ENCODE results near the gene ENC1.

The ENC1 gene

GRCh38 chr5:74629326-74629725 lies 11.2 kb downstream of the ENC1 start:
- H3K79me1 ChIP-seq (replicated peaks; ENCODE audit: low read length, poor library complexity, severe bottlenecking) = peaks cover 13% of the 10 kb centered on the region
- DNase-seq = no peak
- H3K23ac ChIP-seq (ENCODE audit: low read length in 2 of 2) = no peak overlapping the region
- no peak overlapping the region for H2BK15ac ChIP-seq (ENCODE audit: low read depth, poor library complexity, severe bottlenecking)
- no peak overlapping the region for H3K14ac ChIP-seq (ENCODE audit: low read length in 2 of 2)
- no peak overlapping the region for H3K4ac ChIP-seq (ENCODE audit: low read depth in 1 of 2, low read length in 2 of 2)
- WGBS = 84% methylated on average over 4 of the region's 4 CpGs
- no peak overlapping the region for H2AFZ ChIP-seq (ENCODE audit: low read depth, low read length)
- H3K27ac ChIP-seq (ENCODE audit: low read length, poor library complexity, severe bottlenecking) = no peak overlapping the region
- H3K18ac ChIP-seq (ENCODE audit: low read depth in 1 of 2, low read length in 2 of 2) = no peak overlapping the region
- H2AK5ac ChIP-seq (ENCODE audit: low read length, severe bottlenecking) = no peak overlapping the region
- H3K27me3 ChIP-seq (ENCODE audit: control insufficient read depth in 1 of 2, insufficient read depth in 1 of 2, low read length in 2 of 2) = no peaks in the 10 kb centered on the region
- peaks cover 10% of the 10 kb centered on the region for H3K4me1 ChIP-seq (ENCODE audit: control insufficient read depth, insufficient read depth, low read depth, low read length)
- H2BK5ac ChIP-seq (ENCODE audit: low read depth, low read length, poor library complexity, severe bottlenecking) = no peak overlapping the region
- peaks cover 11 to 38% of the 10 kb centered on the region in 2 experiments for H3K36me3 ChIP-seq (ENCODE audit: control insufficient read depth in 1 of 2, insufficient read depth in 2 of 2, low read depth in 1 of 2, low read length in 2 of 2)
- H3K4me2 ChIP-seq (ENCODE audit: low read length, poor library complexity, severe bottlenecking) = no peak overlapping the region
- no peak overlapping the region for H4K91ac ChIP-seq (ENCODE audit: low read length)
- H2BK120ac ChIP-seq (ENCODE audit: low read depth, low read length) = no peak overlapping the region
- H3K4me3 ChIP-seq (ENCODE audit: insufficient read depth in 1 of 2, low read depth in 1 of 2, low read length in 2 of 2) = no peak overlapping the region
- no peak overlapping the region for H3K9ac ChIP-seq (ENCODE audit: low read length)
- H3K9me3 ChIP-seq (ENCODE audit: control insufficient read depth, low read length) = no peaks in the 10 kb centered on the region
- no peak overlapping the region for H4K8ac ChIP-seq (ENCODE audit: low read length)
- no peak overlapping the region for H2BK12ac ChIP-seq (ENCODE audit: low read length in 2 of 2)

- H3K79me1 ChIP-seq (replicated peaks; ENCODE audit: low read length, poor library complexity, severe bottlenecking) = peaks cover 13% of the 10 kb centered on the region
- H3K36me3 ChIP-seq (ENCODE audit: control insufficient read depth in 1 of 2, insufficient read depth in 2 of 2, low read depth in 1 of 2, low read length in 2 of 2) = peaks cover 7 to 33% of the 10 kb centered on the region in 2 experiments
- no peak overlapping the region for H2AFZ ChIP-seq (ENCODE audit: low read depth, low read length)
- no peak overlapping the region for H3K23ac ChIP-seq (ENCODE audit: low read length in 2 of 2)
- H4K8ac ChIP-seq (ENCODE audit: low read length) = no peak overlapping the region
- 95% methylated on average over 6 of the region's 6 CpGs for WGBS
- no peak overlapping the region for H3K14ac ChIP-seq (ENCODE audit: low read length in 2 of 2)
- no peak overlapping the region for H4K91ac ChIP-seq (ENCODE audit: low read length)
- no peak overlapping the region for H2BK15ac ChIP-seq (ENCODE audit: low read depth, poor library complexity, severe bottlenecking)
- H3K27me3 ChIP-seq (ENCODE audit: control insufficient read depth in 1 of 2, insufficient read depth in 1 of 2, low read length in 2 of 2) = no peaks in the 10 kb centered on the region
- no peak overlapping the region for H2BK5ac ChIP-seq (ENCODE audit: low read depth, low read length, poor library complexity, severe bottlenecking)
- no peak overlapping the region for H2BK120ac ChIP-seq (ENCODE audit: low read depth, low read length)
- no peak overlapping the region for H3K18ac ChIP-seq (ENCODE audit: low read depth in 1 of 2, low read length in 2 of 2)
- H3K4me3 ChIP-seq (ENCODE audit: insufficient read depth in 1 of 2, low read depth in 1 of 2, low read length in 2 of 2) = no peak overlapping the region
- H3K4me2 ChIP-seq (ENCODE audit: low read length, poor library complexity, severe bottlenecking) = no peak overlapping the region
- no peak for DNase-seq
- H3K9me3 ChIP-seq (ENCODE audit: control insufficient read depth, low read length) = no peaks in the 10 kb centered on the region
- H2BK12ac ChIP-seq (ENCODE audit: low read length in 2 of 2) = no peak overlapping the region
- no peak overlapping the region for H2AK5ac ChIP-seq (ENCODE audit: low read length, severe bottlenecking)
- no peak overlapping the region for H3K27ac ChIP-seq (ENCODE audit: low read length, poor library complexity, severe bottlenecking)
- H3K9ac ChIP-seq (ENCODE audit: low read length) = no peak overlapping the region
- no peak overlapping the region for H3K4ac ChIP-seq (ENCODE audit: low read depth in 1 of 2, low read length in 2 of 2)
- H3K4me1 ChIP-seq (ENCODE audit: control insufficient read depth, insufficient read depth, low read depth, low read length) = peaks cover 7% of the 10 kb centered on the region
These were observed 12.2 kb downstream of the ENC1 start for GRCh38 chr5:74628359-74628758.

DNA sequence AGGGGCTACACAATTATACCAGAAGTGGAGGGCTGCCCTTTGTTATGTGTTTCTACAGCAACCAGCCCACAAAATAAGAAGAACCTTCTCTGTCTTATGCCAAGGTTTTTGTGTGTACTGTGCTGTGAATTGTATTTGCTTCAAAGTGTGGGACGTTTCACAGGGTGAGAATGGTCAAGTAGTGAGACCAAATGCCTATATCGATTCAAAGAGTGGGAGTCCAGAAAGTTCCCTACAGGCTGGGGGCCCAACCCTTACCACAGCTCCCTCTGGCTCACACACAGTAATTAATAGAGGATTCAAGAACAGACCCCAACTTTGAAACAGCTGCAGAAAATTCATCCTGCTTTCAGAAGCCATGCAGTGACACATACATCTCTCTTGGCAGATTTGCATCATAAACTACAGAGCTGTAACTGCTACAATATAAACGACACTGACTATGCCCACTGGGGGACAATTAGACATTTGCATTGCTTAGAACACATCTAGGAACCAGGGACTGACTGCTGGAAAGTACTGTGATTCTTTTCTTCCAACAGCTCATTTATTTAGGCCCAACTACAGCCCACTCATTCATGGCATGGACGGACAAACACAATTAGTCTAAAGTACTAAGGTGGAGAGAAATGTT lies 12.8 kb downstream of the ENC1 start:
- Histone ChIP-seq H3K4ac (ENCODE audit: low read depth in 1 of 2, low read length in 2 of 2) (no peak overlapping the region), H2AFZ (ENCODE audit: low read depth, low read length) (no peak overlapping the region), H3K4me3 (ENCODE audit: insufficient read depth in 1 of 2, low read depth in 1 of 2, low read length in 2 of 2) (no peak overlapping the region), H3K9ac (ENCODE audit: low read length) (no peak overlapping the region), H2AK5ac (ENCODE audit: low read length, severe bottlenecking) (no peak overlapping the region), H3K4me2 (ENCODE audit: low read length, poor library complexity, severe bottlenecking) (no peak overlapping the region), H3K36me3 (ENCODE audit: control insufficient read depth in 1 of 2, insufficient read depth in 2 of 2, low read depth in 1 of 2, low read length in 2 of 2) (peaks cover 7 to 27% of the 10 kb centered on the region in 2 experiments), H3K79me1 (replicated peaks; ENCODE audit: low read length, poor library complexity, severe bottlenecking) (peaks cover 13% of the 10 kb centered on the region), H4K8ac (ENCODE audit: low read length) (no peak overlapping the region), H2BK5ac (ENCODE audit: low read depth, low read length, poor library complexity, severe bottlenecking) (no peak overlapping the region), H2BK12ac (ENCODE audit: low read length in 2 of 2) (no peak overlapping the region), H3K18ac (ENCODE audit: low read depth in 1 of 2, low read length in 2 of 2) (no peak overlapping the region), H3K9me3 (ENCODE audit: control insufficient read depth, low read length) (no peaks in the 10 kb centered on the region), H2BK120ac (ENCODE audit: low read depth, low read length) (no peak overlapping the region), H3K23ac (ENCODE audit: low read length in 2 of 2) (no peak overlapping the region), H3K4me1 (ENCODE audit: control insufficient read depth, insufficient read depth, low read depth, low read length) (peaks cover 5% of the 10 kb centered on the region), H4K91ac (ENCODE audit: low read length) (no peak overlapping the region), H3K27ac (ENCODE audit: low read length, poor library complexity, severe bottlenecking) (no peak overlapping the region), H2BK15ac (ENCODE audit: low read depth, poor library complexity, severe bottlenecking) (no peak overlapping the region), H3K27me3 (ENCODE audit: control insufficient read depth in 1 of 2, insufficient read depth in 1 of 2, low read length in 2 of 2) (no peaks in the 10 kb centered on the region), H3K14ac (ENCODE audit: low read length in 2 of 2) (no peak overlapping the region)
- WGBS = 73% methylated on average over 3 of the region's 4 CpGs
- DNase-seq = no peak

- Histone ChIP-seq H3K14ac (ENCODE audit: low read length in 2 of 2) (no peak overlapping the region), H3K4me2 (ENCODE audit: low read length, poor library complexity, severe bottlenecking) (no peak overlapping the region), H2BK120ac (ENCODE audit: low read depth, low read length) (no peak overlapping the region), H3K36me3 (ENCODE audit: control insufficient read depth in 1 of 2, insufficient read depth in 2 of 2, low read depth in 1 of 2, low read length in 2 of 2) (peaks cover 7 to 25% of the 10 kb centered on the region in 2 experiments), H2BK15ac (ENCODE audit: low read depth, poor library complexity, severe bottlenecking) (no peak overlapping the region), H3K18ac (ENCODE audit: low read depth in 1 of 2, low read length in 2 of 2) (no peak overlapping the region), H3K4me1 (ENCODE audit: control insufficient read depth, insufficient read depth, low read depth, low read length) (peaks cover 4% of the 10 kb centered on the region), H2AK5ac (ENCODE audit: low read length, severe bottlenecking) (no peak overlapping the region), H4K91ac (ENCODE audit: low read length) (no peak overlapping the region), H3K27me3 (ENCODE audit: control insufficient read depth in 1 of 2, insufficient read depth in 1 of 2, low read length in 2 of 2) (no peaks in the 10 kb centered on the region), H2BK5ac (ENCODE audit: low read depth, low read length, poor library complexity, severe bottlenecking) (no peak overlapping the region), H2BK12ac (ENCODE audit: low read length in 2 of 2) (no peak overlapping the region), H3K4me3 (ENCODE audit: insufficient read depth in 1 of 2, low read depth in 1 of 2, low read length in 2 of 2) (no peak overlapping the region), H3K9me3 (ENCODE audit: control insufficient read depth, low read length) (no peaks in the 10 kb centered on the region), H3K79me1 (replicated peaks; ENCODE audit: low read length, poor library complexity, severe bottlenecking) (peaks cover 13% of the 10 kb centered on the region), H3K27ac (ENCODE audit: low read length, poor library complexity, severe bottlenecking) (no peak overlapping the region), H2AFZ (ENCODE audit: low read depth, low read length) (no peak overlapping the region), H3K4ac (ENCODE audit: low read depth in 1 of 2, low read length in 2 of 2) (no peak overlapping the region), H4K8ac (ENCODE audit: low read length) (no peak overlapping the region), H3K9ac (ENCODE audit: low read length) (no peak overlapping the region), H3K23ac (ENCODE audit: low read length in 2 of 2) (no peak overlapping the region)
- 77% methylated on average over 5 of the region's 7 CpGs for WGBS
- DNase-seq = no peak
These were observed 13.9 kb downstream of the ENC1 start for GRCh38 chr5:74626386-74627222.

All from mesenchymal stem cell (in vitro differentiated cells and primary cell).